ENCODE results near the gene CACNA2D1.

The CACNA2D1 gene

GRCh38 chr7:81929386-81929785 lies 514.2 kb downstream of the CACNA2D1 start:
- no peak for DNase-seq

DNA sequence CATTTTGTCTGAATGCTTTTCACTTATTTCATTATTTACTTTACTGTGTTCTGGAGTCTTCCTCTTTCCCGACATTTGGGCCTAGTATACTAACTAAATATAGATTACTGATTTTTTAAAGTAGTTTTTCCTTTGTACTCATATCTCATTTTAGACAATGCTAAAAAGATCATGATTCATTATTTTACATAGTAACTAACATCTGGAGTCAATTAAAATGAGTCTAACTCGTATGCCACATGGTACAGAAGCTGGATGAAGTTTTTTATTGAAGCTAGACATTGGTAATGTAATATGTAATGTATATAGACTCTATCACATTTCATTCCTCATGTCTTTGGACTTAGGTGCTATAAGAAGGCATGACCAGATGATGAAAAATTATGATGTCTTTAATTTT lies 517.4 kb downstream of the CACNA2D1 start:
- no peak for DNase-seq

DNA sequence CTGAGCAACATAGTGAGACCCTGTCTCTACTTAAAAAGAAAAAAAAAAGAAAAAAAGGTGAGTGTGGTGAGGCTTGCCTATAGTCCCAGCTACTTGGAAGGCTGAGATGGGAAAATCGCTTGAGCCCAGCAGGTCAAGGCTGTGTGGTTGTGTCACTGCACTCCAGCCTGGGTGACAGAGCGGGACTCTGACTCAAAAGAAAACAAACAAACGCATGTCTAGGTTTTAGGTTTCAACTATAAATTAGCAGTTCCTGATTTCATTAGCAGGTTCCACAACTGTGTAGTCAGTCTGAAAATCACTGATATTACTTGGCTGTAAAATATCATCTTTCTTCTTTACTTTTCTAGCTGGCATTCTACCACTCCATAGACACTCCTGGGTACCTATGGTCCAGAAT lies 518.0 kb downstream of the CACNA2D1 start:
- DNase-seq = no peak

DNA sequence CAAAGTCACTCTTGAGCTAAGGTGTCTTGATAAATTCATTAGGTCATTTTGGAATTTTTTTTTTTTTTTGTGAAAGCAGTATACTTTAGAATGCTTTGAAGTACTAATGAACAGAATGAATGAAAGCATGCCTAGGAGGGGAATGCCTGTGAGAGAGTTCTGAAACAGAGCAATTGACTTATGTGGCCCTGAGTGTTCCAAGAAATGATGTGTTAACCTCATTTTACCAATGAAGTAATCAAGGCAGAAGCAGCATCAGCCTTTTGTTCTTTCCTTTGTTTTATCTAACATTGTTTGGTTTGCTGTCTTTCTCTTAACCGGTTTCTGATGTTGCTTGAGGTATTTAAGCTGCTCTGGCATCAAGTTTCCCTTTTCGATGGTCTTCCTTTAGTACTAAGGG lies 519.1 kb downstream of the CACNA2D1 start:
- DNase-seq = no peak

- no peak for DNase-seq
Measured at GRCh38 chr7:81919494-81919893, 524.1 kb downstream of the CACNA2D1 start.

DNA sequence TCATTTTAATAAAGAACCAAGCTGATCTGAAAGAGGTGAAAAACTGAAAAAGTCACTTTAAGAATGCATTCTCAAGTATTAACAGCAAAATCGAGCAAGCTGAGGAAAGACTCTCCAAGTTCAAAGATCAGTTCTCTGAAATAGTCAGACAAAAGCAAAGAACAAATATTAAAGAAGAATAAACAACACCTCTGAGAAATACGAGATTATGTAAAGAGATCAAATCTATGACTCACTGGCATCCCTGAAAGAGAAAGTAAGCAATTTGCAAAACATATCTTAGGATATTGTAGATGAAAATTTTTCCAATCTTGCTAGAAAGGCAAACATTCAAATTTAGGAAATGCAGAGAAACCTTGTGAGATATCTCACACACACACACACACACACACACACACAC lies 535.4 kb downstream of the CACNA2D1 start:
- no peak for DNase-seq

- DNase-seq = no peak
Measured at GRCh38 chr7:81903115-81903514, 540.5 kb downstream of the CACNA2D1 start.

- DNase-seq = no peak
Measured at GRCh38 chr7:81902536-81902935, 541.0 kb downstream of the CACNA2D1 start.
